GM23338 (cell line): ENCODE results near the gene RHBDD1. TPM values are rescaled to one million over a fixed set of nuclear protein-coding genes. Genes with fewer than 3 reads are reported as not detected.

Source experiments
- ATAC-seq: fragments of 200-7000 bp; cut with Tn5 transposase; 3 replicates; pipeline ENCODE4 v1.9.1; 2020
- DNase-seq: peaks from one replicate; pipeline ENCODE4 v3.0.0-alpha.2; 2015; ENCODE audit warnings: low spot score
- H2AFZ ChIP-seq: fragments of 200-600 bp; sonication (generic); 2 replicates; pipeline ENCODE4 v1.8.0; 2016; ENCODE audit warnings: antibody characterized with exemption, mild to moderate bottlenecking, moderate library complexity
- H3F3A ChIP-seq: fragments of 200-600 bp; sonication (generic); replicated peaks from 2 replicates; pipeline ENCODE4 v1.8.0; 2017; ENCODE audit warnings: antibody characterized with exemption, mixed run types, low read depth
- H3K27ac ChIP-seq: fragments of 200-600 bp; sonication (generic); 2 replicates; pipeline ENCODE4 v1.6.1; 2016; ENCODE audit warnings: low read depth
- H3K27me3 ChIP-seq: fragments of 200-600 bp; sonication (generic); 2 replicates; pipeline ENCODE4 v1.8.0; 2016; ENCODE audit warnings: mild to moderate bottlenecking, mixed run types, moderate library complexity; ENCODE audit not compliant: insufficient read depth
- H3K36me3 ChIP-seq: fragments of 200-600 bp; sonication (generic); 2 replicates; pipeline ENCODE4 v1.8.0; 2016; ENCODE audit warnings: mild to moderate bottlenecking; ENCODE audit not compliant: insufficient read depth
- H3K4me1 ChIP-seq: fragments of 200-600 bp; sonication (generic); 2 replicates; pipeline ENCODE4 v1.8.0; 2016; ENCODE audit warnings: mild to moderate bottlenecking, moderate library complexity; ENCODE audit not compliant: insufficient read depth
- H3K4me2 ChIP-seq: fragments of 200-600 bp; sonication (generic); 2 replicates; pipeline ENCODE4 v1.7.1; 2017; ENCODE audit warnings: mixed run types
- H3K4me3 ChIP-seq: fragments of 200-600 bp; sonication (generic); 2 replicates; pipeline ENCODE4 v1.6.1; 2016; ENCODE audit warnings: mixed run types
- H3K79me2 ChIP-seq: fragments of 200-600 bp; sonication (generic); replicated peaks from 2 replicates; pipeline ENCODE4 v1.8.0; 2017; ENCODE audit warnings: mild to moderate bottlenecking; ENCODE audit not compliant: insufficient read depth
- H3K9me2 ChIP-seq: fragments of 200-600 bp; sonication (generic); 2 replicates; pipeline ENCODE4 v1.8.0; 2017; ENCODE audit not compliant: insufficient read depth
- H4K20me1 ChIP-seq: fragments of 200-600 bp; sonication (generic); replicated peaks from 2 replicates; pipeline ENCODE4 v1.8.0; 2017; ENCODE audit warnings: mild to moderate bottlenecking; ENCODE audit not compliant: insufficient read depth
- H3K27ac Mint-ChIP-seq: 2 replicates; pipeline ENCODE4 v1.8.0; 2020; ENCODE audit warnings: inconsistent platforms, mild to moderate bottlenecking, moderate library complexity, mixed read lengths
- H3K27me3 Mint-ChIP-seq: 3 replicates; pipeline ENCODE4 v1.8.0; 2022; ENCODE audit warnings: low read depth, mild to moderate bottlenecking, moderate library complexity, mixed read lengths, inconsistent platforms; ENCODE audit not compliant: insufficient read depth, poor library complexity
- H3K36me3 Mint-ChIP-seq: 3 replicates; pipeline ENCODE4 v1.8.0; 2021; ENCODE audit warnings: low read depth, mild to moderate bottlenecking, inconsistent platforms, moderate library complexity, mixed read lengths
- H3K4me1 Mint-ChIP-seq: 3 replicates; pipeline ENCODE4 v1.8.0; 2020; ENCODE audit warnings: mild to moderate bottlenecking, inconsistent platforms, mixed read lengths
- H3K4me3 Mint-ChIP-seq: 3 replicates; pipeline ENCODE4 v1.8.0; 2021; ENCODE audit warnings: moderate library complexity, mild to moderate bottlenecking, inconsistent platforms, mixed read lengths
- H3K9me3 Mint-ChIP-seq: 3 replicates; pipeline ENCODE4 v1.8.0; 2020; ENCODE audit warnings: moderate library complexity, mild to moderate bottlenecking, inconsistent platforms, mixed read lengths
- CREB1 ChIP-seq: fragments of 250-450 bp; sonication (Bioruptor Pico); IDR thresholded peaks from 2 replicates; pipeline ENCODE4 v1.5.0; 2020; ENCODE audit warnings: low read depth, mild to moderate bottlenecking, moderate library complexity
- EZH2 ChIP-seq: fragments of 200-600 bp; sonication (generic); IDR thresholded peaks from one replicate; pipeline ENCODE4 v1.8.0; 2017; ENCODE audit warnings: antibody characterized with exemption, mild to moderate bottlenecking, low read depth; ENCODE audit not compliant: unreplicated experiment
- EZH2phosphoT487 ChIP-seq: fragments of 200-600 bp; sonication (generic); IDR thresholded peaks from one replicate; pipeline ENCODE4 v1.8.1; 2018; ENCODE audit warnings: antibody characterized with exemption; ENCODE audit not compliant: unreplicated experiment
- JUNB ChIP-seq: IDR thresholded peaks from one replicate; pipeline ENCODE4 v1.6.1; 2016; ENCODE audit warnings: antibody characterized with exemption; ENCODE audit not compliant: unreplicated experiment
- NANOG ChIP-seq: IDR thresholded peaks from 2 replicates; pipeline ENCODE4 v1.6.1; 2016; ENCODE audit warnings: antibody characterized with exemption, borderline replicate concordance
- POLR2AphosphoS5 ChIP-seq: IDR thresholded peaks from 2 replicates; pipeline ENCODE4 v1.6.1; 2016; ENCODE audit warnings: antibody characterized with exemption, low read depth
- STAT1 ChIP-seq: IDR thresholded peaks from one replicate; pipeline ENCODE4 v1.6.1; 2016; ENCODE audit warnings: antibody characterized with exemption; ENCODE audit not compliant: unreplicated experiment
- ZNF114 ChIP-seq: fragments of 250-450 bp; sonication (Bioruptor Pico); IDR thresholded peaks from 2 replicates; pipeline ENCODE4 v1.5.0; 2020; ENCODE audit warnings: mild to moderate bottlenecking, moderate library complexity
- ZNF331 ChIP-seq: fragments of 250-450 bp; sonication (Bioruptor Pico); IDR thresholded peaks from 2 replicates; pipeline ENCODE4 v1.5.0; 2020; ENCODE audit warnings: low read depth, mild to moderate bottlenecking, moderate library complexity
- ZNF462 ChIP-seq: fragments of 250-450 bp; sonication (Bioruptor Pico); IDR thresholded peaks from 2 replicates; pipeline ENCODE4 v1.5.0; 2020; ENCODE audit warnings: mild to moderate bottlenecking, moderate library complexity
- polyA plus RNA-seq: library from polyadenylated mRNA; unstranded; fragments of >200 nt; fragmentation: Nextera tagmentation; extraction: Ambion mirVana; gene quantifications from 2 replicates; pipeline ENCODE4 v1.2.1, GENCODE V29; 2016
- total RNA-seq: library from RNA; depleted of rRNA; stranded (reverse); fragments of >200 nt; shearing (Covaris generic); gene quantifications from 2 replicates; pipeline ENCODE4 v1.2.3, GENCODE V29; 2014
- TF ChIP-seq, protein P1 (sequence below): IDR thresholded peaks from 2 replicates; pipeline ENCODE4 v1.6.1; 2016; ENCODE audit warnings: antibody characterized with exemption
- TF ChIP-seq, protein P2 (sequence below), 2 experiments: fragments of 200-600 bp in 1 of 2; sonication (generic) in 1 of 2; conservative IDR thresholded peaks; 2 replicates each; pipeline versions ENCODE4 v1.5.1 to v1.6.1; 2016 to 2017; ENCODE audit warnings: antibody characterized with exemption in 2 of 2, low read depth in 2 of 2, mild to moderate bottlenecking in 2 of 2, moderate library complexity in 1 of 2

RHBDD1 gene
- total and polyA plus RNA-seq, 2 experiments from 2014 or later, result 7.3 to 13.0 TPM

DNA sequence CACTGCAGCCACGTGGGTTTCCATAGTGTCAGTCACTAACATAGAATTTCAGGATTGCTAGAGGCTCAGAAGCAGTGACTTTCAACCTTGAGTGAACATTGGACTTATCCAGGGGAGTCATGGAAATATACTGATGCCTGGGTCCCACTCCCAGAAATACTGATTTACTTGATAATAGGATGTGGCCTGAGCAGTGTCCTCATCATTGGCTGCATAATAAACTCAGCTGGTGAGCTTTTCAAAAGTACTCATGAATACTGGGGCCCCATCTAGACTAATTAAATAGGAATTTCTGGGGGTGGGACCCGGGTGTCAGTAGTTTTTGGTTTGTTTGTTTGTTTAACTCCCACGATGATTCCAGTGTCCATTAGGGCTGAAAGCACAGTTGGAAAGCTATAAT is 186.8 kb downstream of the RHBDD1 start:
- no peaks in the 10 kb centered on the region for H3K4me1 ChIP-seq
- H3K9me2 ChIP-seq, result no peaks in the 10 kb centered on the region
- Mint-ChIP-seq H3K36me3 (no peaks in the 10 kb centered on the region), H3K9me3 (no peaks in the 10 kb centered on the region), H3K4me3 (no peak overlapping the region), H3K27ac (no peak overlapping the region; the same call in 1 of the 2 replicates), H3K27me3 (peaks cover 2% of the 10 kb centered on the region), H3K4me1 (peaks cover 4% of the 10 kb centered on the region; the same call in 1 of the 3 replicates)
- no peak overlapping the region for H2AFZ ChIP-seq
- H4K20me1 ChIP-seq, result no peaks in the 10 kb centered on the region
- no peaks in the 10 kb centered on the region for H3K36me3 ChIP-seq
- H3K27me3 ChIP-seq, result no peaks in the 10 kb centered on the region
- H3F3A ChIP-seq, result no peaks in the 10 kb centered on the region
- DNase-seq (no peak), ATAC-seq (no peak)
- no peak overlapping the region for H3K27ac ChIP-seq
- no peak for TF ChIP-seq CREB1 (CRISPR knock-in tag)
- TF ChIP-seq JUNB, result no peak
- no peak for TF ChIP-seq ZNF331 (CRISPR knock-in tag)
- no peaks in the 10 kb centered on the region for H3K79me2 ChIP-seq
- no peak overlapping the region for H3K4me2 ChIP-seq
- H3K4me3 ChIP-seq, result no peak overlapping the region

- Mint-ChIP-seq H3K4me1 (peaks cover 4% of the 10 kb centered on the region; the same call in 1 of the 3 replicates), H3K27me3 (no peaks in the 10 kb centered on the region), H3K27ac (no peak overlapping the region), H3K9me3 (no peaks in the 10 kb centered on the region), H3K4me3 (no peak overlapping the region), H3K36me3 (no peaks in the 10 kb centered on the region)
- DNase-seq (no peak), ATAC-seq (no peak)
- Histone ChIP-seq H3K36me3 (no peaks in the 10 kb centered on the region), H3K4me2 (no peak overlapping the region), H3K79me2 (no peaks in the 10 kb centered on the region), H2AFZ (no peak overlapping the region), H3K27ac (no peak overlapping the region), H3K9me2 (0 out of 2 replicates have a peak, but pooled peaks cover 3% of the 10 kb centered on the region), H3K4me3 (no peak overlapping the region), H4K20me1 (no peaks in the 10 kb centered on the region), H3K27me3 (no peaks in the 10 kb centered on the region), H3K4me1 (no peaks in the 10 kb centered on the region), H3F3A (no peaks in the 10 kb centered on the region)
- TF ChIP-seq, protein P1, sequence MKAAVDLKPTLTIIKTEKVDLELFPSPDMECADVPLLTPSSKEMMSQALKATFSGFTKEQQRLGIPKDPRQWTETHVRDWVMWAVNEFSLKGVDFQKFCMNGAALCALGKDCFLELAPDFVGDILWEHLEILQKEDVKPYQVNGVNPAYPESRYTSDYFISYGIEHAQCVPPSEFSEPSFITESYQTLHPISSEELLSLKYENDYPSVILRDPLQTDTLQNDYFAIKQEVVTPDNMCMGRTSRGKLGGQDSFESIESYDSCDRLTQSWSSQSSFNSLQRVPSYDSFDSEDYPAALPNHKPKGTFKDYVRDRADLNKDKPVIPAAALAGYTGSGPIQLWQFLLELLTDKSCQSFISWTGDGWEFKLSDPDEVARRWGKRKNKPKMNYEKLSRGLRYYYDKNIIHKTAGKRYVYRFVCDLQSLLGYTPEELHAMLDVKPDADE, result no peak
- TF ChIP-seq NANOG (no peak), STAT1 (no peak), CREB1 (CRISPR knock-in tag) (no peak), EZH2phosphoT487 (no peak), EZH2 (no peak), JUNB (no peak), ZNF114 (CRISPR knock-in tag) (no peak), ZNF331 (CRISPR knock-in tag) (no peak), ZNF462 (CRISPR knock-in tag) (no peak), POLR2AphosphoS5 (no peak)
- TF ChIP-seq, protein P2, sequence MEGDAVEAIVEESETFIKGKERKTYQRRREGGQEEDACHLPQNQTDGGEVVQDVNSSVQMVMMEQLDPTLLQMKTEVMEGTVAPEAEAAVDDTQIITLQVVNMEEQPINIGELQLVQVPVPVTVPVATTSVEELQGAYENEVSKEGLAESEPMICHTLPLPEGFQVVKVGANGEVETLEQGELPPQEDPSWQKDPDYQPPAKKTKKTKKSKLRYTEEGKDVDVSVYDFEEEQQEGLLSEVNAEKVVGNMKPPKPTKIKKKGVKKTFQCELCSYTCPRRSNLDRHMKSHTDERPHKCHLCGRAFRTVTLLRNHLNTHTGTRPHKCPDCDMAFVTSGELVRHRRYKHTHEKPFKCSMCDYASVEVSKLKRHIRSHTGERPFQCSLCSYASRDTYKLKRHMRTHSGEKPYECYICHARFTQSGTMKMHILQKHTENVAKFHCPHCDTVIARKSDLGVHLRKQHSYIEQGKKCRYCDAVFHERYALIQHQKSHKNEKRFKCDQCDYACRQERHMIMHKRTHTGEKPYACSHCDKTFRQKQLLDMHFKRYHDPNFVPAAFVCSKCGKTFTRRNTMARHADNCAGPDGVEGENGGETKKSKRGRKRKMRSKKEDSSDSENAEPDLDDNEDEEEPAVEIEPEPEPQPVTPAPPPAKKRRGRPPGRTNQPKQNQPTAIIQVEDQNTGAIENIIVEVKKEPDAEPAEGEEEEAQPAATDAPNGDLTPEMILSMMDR (conservative IDR thresholded peaks at IDR 0.05; ENCODE audit: low read depth in 2 of 2), result no peak
These were observed 189.7 kb downstream of the RHBDD1 start for GRCh38 chr2:227025510-227025909.
